Neural progenitor cell (in vitro differentiated cells): Measurements from ENCODE around the gene VGLL2. TPM values are rescaled to one million over a fixed set of nuclear protein-coding genes. Genes with fewer than 3 reads are reported as not detected.

Experiments
- DNase-seq: peaks from one replicate; pipeline ENCODE4 v3.0.0-alpha.2; 2016; ENCODE audit warnings: low spot score
- H2AFZ ChIP-seq: fragments of 200-600 bp; sonication (generic); replicated peaks from 2 replicates; pipeline ENCODE4 v1.6.1; 2016; ENCODE audit warnings: antibody characterized with exemption
- H3F3A ChIP-seq: fragments of 200-600 bp; sonication (generic); 2 replicates; pipeline ENCODE4 v1.6.1; 2016; ENCODE audit warnings: antibody characterized with exemption, low read depth
- H3K27ac ChIP-seq: fragments of 200-600 bp; sonication (generic); 2 replicates; pipeline ENCODE4 v1.5.1; 2016; ENCODE audit warnings: mild to moderate bottlenecking
- H3K27me3 ChIP-seq: fragments of 200-600 bp; sonication (generic); 2 replicates; pipeline ENCODE4 v1.6.1; 2016; ENCODE audit warnings: mild to moderate bottlenecking, moderate library complexity
- H3K36me3 ChIP-seq: fragments of 200-600 bp; sonication (generic); 2 replicates; pipeline ENCODE4 v1.5.1; 2016
- H3K4me1 ChIP-seq: fragments of 200-600 bp; sonication (generic); 2 replicates; pipeline ENCODE4 v1.6.1; 2016; ENCODE audit warnings: mixed run types
- H3K4me2 ChIP-seq: fragments of 200-600 bp; sonication (generic); 2 replicates; pipeline ENCODE4 v1.6.1; 2016
- H3K4me3 ChIP-seq: fragments of 200-600 bp; sonication (generic); 2 replicates; pipeline ENCODE4 v1.5.1; 2016
- H3K79me2 ChIP-seq: fragments of 200-600 bp; sonication (generic); 2 replicates; pipeline ENCODE4 v1.6.1; 2016; ENCODE audit warnings: low read depth
- H3K9ac ChIP-seq: fragments of 200-600 bp; sonication (generic); 2 replicates; pipeline ENCODE4 v1.6.1; 2016
- H3K9me3 ChIP-seq: fragments of 200-600 bp; sonication (generic); 2 replicates; pipeline ENCODE4 v1.5.1; 2016; ENCODE audit warnings: low read depth
- H4K20me1 ChIP-seq: fragments of 200-600 bp; sonication (generic); 2 replicates; pipeline ENCODE4 v1.6.1; 2016; ENCODE audit warnings: low read depth
- H3K27ac Mint-ChIP-seq: 3 replicates; pipeline ENCODE4 v1.8.0; 2021; ENCODE audit warnings: mixed read lengths
- H3K27me3 Mint-ChIP-seq: 2 replicates; pipeline ENCODE4 v1.8.0; 2022; ENCODE audit warnings: low read depth, mild to moderate bottlenecking, inconsistent platforms, moderate library complexity, mixed read lengths; ENCODE audit not compliant: insufficient read depth
- H3K36me3 Mint-ChIP-seq: 3 replicates; pipeline ENCODE4 v1.8.0; 2021; ENCODE audit warnings: mixed read lengths
- H3K4me1 Mint-ChIP-seq: 3 replicates; pipeline ENCODE4 v1.8.0; 2021; ENCODE audit warnings: mixed read lengths
- H3K4me3 Mint-ChIP-seq: 3 replicates; pipeline ENCODE4 v1.8.0; 2021; ENCODE audit warnings: mild to moderate bottlenecking, moderate library complexity, mixed read lengths
- H3K9me3 Mint-ChIP-seq: 3 replicates; pipeline ENCODE4 v1.8.0; 2020; ENCODE audit warnings: mixed read lengths
- CTCF ChIP-seq: fragments of 200-600 bp; sonication (generic); IDR thresholded peaks from 2 replicates; pipeline ENCODE4 v1.5.1; 2017; ENCODE audit warnings: antibody characterized with exemption, mild to moderate bottlenecking
- EZH2 ChIP-seq: fragments of 200-600 bp; sonication (generic); IDR thresholded peaks from 2 replicates; pipeline ENCODE4 v1.6.1; 2017; ENCODE audit warnings: antibody characterized with exemption, mild to moderate bottlenecking, moderate library complexity
- EZH2phosphoT487 ChIP-seq: fragments of 200-600 bp; sonication (generic); IDR thresholded peaks from 2 replicates; pipeline ENCODE4 v1.6.1; 2017; ENCODE audit warnings: antibody characterized with exemption
- small RNA-seq: library from RNA; depleted of rRNA; stranded (forward); fragments of <200 nt; gene quantifications from one replicate; pipeline ENCODE3, GENCODE V24; 2015
- total RNA-seq: library from RNA; depleted of rRNA; stranded (reverse); fragments of >200 nt; gene quantifications from 2 replicates; pipeline ENCODE4 v1.2.3, GENCODE V29; 2015; ENCODE audit warnings: low replicate concordance

The VGLL2 gene
- total RNA-seq, 1 donor from 2014 or later = not detected

DNA sequence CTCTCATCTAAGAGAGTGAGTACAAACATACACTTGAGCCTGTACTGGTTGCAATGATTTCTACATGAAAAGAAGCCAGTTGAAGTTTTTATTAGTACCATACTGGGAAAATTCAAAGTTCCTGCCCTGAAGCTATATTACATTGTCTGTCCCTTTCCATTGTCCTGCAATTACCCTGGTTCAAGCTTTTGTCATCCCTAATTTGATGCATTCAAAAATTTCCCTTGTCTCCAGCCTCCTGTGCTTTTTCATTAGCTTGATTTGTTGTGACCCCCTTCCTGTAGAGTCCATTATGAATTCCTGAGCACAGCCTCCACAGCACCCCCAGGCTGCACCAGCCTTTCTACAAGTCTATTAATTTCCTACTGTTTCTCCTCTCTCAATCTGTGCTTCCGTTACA, 46.4 kb downstream of the VGLL2 start:
- no peaks in the 10 kb centered on the region for H3K36me3 ChIP-seq
- Mint-ChIP-seq H3K4me1 (peaks cover 11% of the 10 kb centered on the region), H3K9me3 (no peaks in the 10 kb centered on the region), H3K4me3 (no peak overlapping the region), H3K27me3 (no peaks in the 10 kb centered on the region), H3K36me3 (no peaks in the 10 kb centered on the region), H3K27ac (no peak overlapping the region)
- no peaks in the 10 kb centered on the region for H4K20me1 ChIP-seq
- H3K9me3 ChIP-seq = no peaks in the 10 kb centered on the region
- H2AFZ ChIP-seq = no peak overlapping the region
- TF ChIP-seq EZH2phosphoT487 = no peak
- no peak for TF ChIP-seq EZH2
- TF ChIP-seq CTCF = no peak
- H3F3A ChIP-seq = peaks cover 27% of the 10 kb centered on the region
- no peak overlapping the region for H3K4me2 ChIP-seq
- H3K27me3 ChIP-seq = no peaks in the 10 kb centered on the region
- H3K4me1 ChIP-seq = peaks cover 38% of the 10 kb centered on the region
- H3K27ac ChIP-seq = peak overlapping the region; percentile 18
- H3K4me3 ChIP-seq = no peak overlapping the region
- no peak overlapping the region for H3K9ac ChIP-seq
- no peaks in the 10 kb centered on the region for H3K79me2 ChIP-seq
- no peak for DNase-seq

GRCh38 chr6:117317261-117317660, 51.9 kb downstream of the VGLL2 start:
- Histone ChIP-seq H3K36me3 (no peaks in the 10 kb centered on the region), H3K27ac (no peak overlapping the region), H4K20me1 (no peaks in the 10 kb centered on the region), H2AFZ (peak overlapping the region; percentile 27), H3K9me3 (no peaks in the 10 kb centered on the region), H3K4me1 (peaks cover 25% of the 10 kb centered on the region), H3K9ac (no peak overlapping the region), H3F3A (peaks cover 20% of the 10 kb centered on the region), H3K4me3 (no peak overlapping the region), H3K27me3 (no peaks in the 10 kb centered on the region), H3K79me2 (no peaks in the 10 kb centered on the region), H3K4me2 (no peak overlapping the region)
- Mint-ChIP-seq H3K4me3 (no peak overlapping the region), H3K36me3 (no peaks in the 10 kb centered on the region), H3K27me3 (no peaks in the 10 kb centered on the region), H3K4me1 (peaks cover 3% of the 10 kb centered on the region), H3K9me3 (no peaks in the 10 kb centered on the region), H3K27ac (no peak overlapping the region)
- TF ChIP-seq CTCF = peak; percentile 68
- TF ChIP-seq EZH2 = no peak
- peak; percentile 54 for DNase-seq

Small RNA genes within 50 kb of the gene (small RNA-seq; reads per million reads assigned to genes)
- not detected for gene RN7SKP18

Other genes with a start within 250 kb of the VGLL2 start
- gene ROS1, start 160.4 kb downstream of the VGLL2 start, total RNA-seq = not detected in 2 replicates
- gene DCBLD1, start 217.1 kb downstream of the VGLL2 start, total RNA-seq = 6.4 and 7.5 TPM in 2 replicates